ENCODE data around the gene BAIAP2L2.

Gene BAIAP2L2

DNA sequence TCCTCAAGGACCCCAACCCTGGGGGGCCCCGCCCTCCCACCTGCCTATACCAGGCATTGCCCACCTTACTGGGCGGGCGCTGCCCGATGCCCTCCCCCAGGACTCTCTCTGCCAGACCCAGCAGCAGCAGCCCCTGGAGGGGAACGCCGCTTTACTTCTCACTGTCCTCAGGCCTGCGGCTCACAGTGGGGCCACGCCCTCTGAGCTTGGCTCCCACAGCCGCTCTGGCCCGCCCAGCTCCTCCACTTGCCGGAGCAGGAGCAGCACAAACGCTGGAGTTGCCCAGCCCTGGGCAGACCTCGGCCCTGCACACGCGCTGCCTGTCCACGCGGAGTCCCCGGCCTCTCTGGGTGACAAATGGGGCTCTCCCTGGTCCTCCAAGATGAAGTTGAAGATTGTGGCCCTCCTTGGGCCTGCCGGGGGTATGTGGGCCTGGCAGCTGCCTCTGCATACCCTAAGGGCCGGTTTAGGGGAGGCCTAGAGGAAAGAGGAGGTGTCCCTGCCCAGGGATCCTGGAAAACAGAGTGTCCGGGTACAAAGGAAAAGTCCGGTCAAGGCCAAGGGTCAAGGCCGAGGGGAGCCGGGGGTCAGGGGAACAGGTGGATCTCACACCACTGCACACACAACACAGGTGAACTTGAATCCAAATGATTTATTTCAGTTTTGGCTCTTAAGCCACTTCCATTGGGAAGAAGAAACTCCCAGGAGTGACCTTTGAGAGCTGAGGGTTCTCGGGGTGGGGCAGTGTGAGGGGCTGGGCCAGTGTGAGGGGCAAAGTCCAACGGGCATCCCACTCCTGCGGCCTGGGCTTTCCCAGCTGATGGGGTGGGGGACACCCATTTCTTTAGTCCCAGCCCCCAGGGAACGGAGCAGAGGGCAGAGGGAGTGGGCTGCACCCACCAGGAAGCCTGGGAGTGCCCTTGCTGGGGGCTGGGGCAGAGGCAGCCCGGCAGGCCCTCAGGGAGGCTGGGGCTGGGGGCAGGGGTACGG lies 674 bp upstream of the BAIAP2L2 start:
- in situ Hi-C loops (cut with HindIII; ENCODE audit: low pct_ligation_motif_present, low pct_unique_long_range_greater_than_20kb, low sequenced_read_pairs), result no loop called here
- peak; percentile 81 for DNase-seq

DNA sequence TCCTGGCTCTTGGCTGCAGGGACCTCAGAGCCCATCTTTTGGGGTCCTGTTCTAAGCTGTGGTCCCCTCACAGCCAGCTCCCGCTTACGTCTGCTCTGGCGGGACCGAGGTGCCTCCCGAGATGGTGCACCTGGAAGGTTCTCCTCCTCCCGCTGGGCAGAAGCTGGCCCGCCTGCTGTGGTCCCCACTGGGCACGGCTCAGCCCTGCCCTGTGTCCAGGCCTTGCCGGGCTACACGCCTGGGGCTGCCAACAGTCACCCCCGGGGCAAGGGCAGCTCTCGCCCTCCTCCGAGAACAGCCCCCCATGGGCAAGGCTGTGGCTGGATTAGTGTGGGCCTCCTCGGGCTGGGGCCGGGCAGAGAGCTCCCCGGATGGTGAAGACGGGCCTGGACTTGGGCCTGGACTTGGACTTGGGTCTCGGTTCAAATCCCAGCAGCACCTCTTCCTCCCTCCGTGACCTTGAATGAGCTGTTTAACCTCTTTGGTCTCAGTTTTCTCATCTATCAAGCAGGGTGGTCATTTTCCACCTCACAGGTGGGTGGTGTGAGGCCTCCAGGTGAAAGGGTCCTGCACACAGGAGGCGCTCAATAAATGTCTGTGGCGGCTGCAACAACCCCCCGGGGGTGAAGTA lies 998 bp downstream of the BAIAP2L2 start:
- in situ Hi-C loops (cut with HindIII; ENCODE audit: low pct_ligation_motif_present, low pct_unique_long_range_greater_than_20kb, low sequenced_read_pairs), result no loop called here

DNA sequence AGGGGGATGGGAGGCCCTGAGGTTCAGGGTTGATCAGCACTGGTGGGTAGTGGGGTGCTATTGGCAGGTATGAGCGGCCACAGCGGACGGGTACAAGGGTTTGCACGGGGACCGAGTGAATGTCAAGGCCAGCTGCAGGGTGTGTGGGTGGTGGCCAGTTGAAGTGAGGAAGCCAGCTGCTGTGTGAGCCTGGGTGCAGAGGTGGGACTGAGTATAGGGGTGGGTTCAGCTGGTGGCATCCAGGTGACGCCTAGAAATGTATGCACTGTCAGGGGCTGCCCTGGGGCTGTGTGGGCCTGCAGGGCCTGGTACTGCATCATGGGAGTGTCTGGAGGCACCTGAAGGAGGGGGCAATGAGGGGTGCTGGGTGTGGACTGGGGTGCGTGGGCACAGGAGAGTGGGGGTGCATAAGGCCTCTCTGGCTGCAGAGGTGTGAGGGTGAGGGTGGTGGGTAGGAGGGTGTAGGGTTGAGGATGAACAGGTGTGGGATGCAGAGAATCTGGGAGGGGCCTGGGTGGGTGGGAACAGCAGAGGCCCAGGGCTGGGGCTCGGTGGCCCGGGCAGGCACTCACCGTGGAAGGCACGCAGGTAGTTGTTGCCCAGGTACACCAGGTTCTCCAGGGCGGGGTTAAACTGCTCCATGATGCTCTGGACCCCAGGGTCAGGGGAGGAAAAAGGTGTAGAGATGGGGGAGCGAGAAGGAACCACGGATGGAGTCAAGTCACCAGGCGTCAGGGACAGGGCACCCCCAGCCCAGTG lies 1.7 kb downstream of the BAIAP2L2 start:
- DNase-seq, result no peak
- in situ Hi-C loops (cut with HindIII; ENCODE audit: low pct_ligation_motif_present, low pct_unique_long_range_greater_than_20kb, low sequenced_read_pairs), result no loop called here

More for the DNA sequence above, 998 bp downstream of the BAIAP2L2 start:
- DNase-seq, result peak; percentile 9

DNA sequence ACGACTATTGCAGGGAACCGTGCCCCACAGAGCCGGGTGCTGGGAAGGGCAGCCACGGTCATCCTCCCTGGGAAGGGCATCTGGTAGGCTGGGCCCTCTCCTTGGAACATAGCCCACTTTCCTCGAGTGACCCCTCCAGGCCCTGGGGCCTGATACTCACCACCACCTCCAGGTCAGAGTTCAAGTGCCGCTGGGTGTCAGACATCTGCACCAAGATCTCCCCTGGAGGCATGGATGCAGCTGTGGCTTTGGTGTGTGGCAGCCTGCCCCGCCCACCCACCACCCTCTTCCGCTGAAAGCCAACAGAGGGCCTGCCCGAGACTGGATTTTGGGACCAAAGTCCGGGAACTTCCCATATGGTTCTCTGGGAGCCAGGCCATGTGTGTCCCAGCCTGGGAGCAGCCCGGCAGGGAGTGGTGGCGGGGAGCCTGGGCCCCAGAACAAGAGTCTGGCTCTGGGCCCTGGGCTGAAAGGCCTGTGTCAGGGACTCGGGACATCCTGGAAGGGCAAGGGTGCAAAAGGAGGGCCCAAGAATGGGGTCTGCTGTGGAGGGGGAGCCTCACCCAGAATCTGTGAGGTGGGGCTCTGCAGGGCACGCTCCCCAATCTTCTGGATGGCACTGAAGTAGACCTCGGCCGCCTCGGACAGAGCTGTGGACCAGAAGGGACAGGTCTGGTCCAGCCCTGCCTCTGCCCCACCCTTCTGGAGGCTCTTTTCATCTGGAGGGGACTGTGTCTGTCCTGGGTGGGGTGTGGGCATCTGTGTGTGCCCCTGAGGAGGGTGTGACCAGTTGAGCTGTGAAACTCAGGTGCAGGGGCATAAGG lies 2.6 kb downstream of the BAIAP2L2 start:
- DNase-seq, result no peak
- in situ Hi-C loops (cut with HindIII; ENCODE audit: low pct_ligation_motif_present, low pct_unique_long_range_greater_than_20kb, low sequenced_read_pairs), result no loop called here

DNA sequence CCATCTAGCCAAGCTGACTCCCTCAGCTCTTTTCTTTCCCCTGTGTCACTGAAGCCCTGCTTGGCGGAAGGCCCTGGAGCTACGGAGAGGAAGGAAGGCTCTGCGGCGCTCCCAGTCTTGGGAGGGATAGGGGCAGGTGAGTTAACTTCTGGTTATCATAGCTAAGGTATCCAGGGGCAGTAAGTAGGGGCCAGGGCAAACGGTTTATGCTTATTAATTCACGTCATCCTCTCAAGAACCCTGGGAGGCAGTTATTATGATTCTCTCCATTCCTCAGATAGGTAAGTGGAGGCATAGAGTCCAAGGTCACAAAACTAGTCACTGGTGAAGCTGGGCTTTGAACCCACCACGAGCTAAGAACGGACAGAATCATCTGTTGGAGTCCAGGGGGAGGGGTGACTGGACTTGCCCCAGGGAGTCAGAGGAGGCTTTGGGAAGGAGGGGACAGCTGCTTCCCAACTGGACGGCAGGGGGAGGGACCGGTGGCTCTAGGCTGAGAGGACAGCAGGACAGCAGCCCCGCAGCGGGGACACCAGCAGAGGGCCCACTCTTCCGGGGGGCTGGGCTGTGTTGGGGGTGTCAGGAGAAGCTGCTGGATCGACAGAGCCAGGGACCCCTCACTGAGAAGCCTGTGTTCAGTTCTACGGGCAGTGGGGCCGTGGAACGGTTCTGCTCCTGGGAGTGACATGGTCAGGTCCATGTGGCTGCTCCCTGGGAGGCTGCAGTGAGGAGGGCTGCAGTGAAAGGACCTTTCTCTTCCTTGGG lies 3.5 kb downstream of the BAIAP2L2 start:
- in situ Hi-C loops (cut with HindIII; ENCODE audit: low pct_ligation_motif_present, low pct_unique_long_range_greater_than_20kb, low sequenced_read_pairs), result no loop called here
- DNase-seq, result no peak

DNA sequence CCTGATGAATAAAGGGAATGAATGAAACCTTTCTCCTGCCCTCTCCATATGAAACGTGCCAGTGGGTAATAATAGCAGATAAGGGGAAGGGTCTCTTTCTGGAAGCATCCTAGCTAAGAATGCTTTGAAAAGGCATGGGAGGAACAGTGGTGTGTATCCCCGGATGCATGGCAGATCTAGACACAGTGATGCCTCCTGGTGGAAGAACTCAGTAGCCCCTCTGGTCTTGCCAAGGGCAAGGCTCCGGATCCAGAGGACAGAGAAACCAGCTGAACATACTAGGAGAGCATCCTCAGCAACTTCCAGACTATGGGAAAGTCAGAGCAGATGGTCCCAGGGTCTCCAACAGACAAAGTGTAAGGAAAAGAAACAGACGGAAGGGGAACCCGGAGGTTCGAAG lies 6.4 kb downstream of the BAIAP2L2 start:
- in situ Hi-C loops (cut with HindIII; ENCODE audit: low pct_ligation_motif_present, low pct_unique_long_range_greater_than_20kb, low sequenced_read_pairs), result no loop called here
- peak; percentile 24 for DNase-seq

DNA sequence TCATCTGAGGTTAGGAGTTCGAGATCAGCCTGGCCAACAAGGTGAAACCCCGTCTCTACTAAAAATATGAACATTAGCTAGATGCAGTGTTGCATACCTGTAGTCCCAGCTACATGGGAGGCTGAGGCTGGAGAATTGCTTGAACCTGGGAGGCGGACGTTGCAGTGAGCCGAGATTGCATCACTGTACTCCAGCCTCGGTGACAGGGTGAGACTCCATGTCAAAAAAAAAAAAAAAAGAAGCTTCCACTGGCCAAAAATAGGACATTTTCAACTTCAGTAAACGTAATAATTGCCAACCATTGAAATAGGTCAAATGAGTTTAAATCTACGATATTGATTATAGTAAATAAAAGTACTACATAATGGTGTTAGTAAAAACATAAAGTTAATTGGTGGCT lies 6.8 kb downstream of the BAIAP2L2 start:
- no peak for DNase-seq
- in situ Hi-C loops (cut with HindIII; ENCODE audit: low pct_ligation_motif_present, low pct_unique_long_range_greater_than_20kb, low sequenced_read_pairs), result no loop called here

DNA sequence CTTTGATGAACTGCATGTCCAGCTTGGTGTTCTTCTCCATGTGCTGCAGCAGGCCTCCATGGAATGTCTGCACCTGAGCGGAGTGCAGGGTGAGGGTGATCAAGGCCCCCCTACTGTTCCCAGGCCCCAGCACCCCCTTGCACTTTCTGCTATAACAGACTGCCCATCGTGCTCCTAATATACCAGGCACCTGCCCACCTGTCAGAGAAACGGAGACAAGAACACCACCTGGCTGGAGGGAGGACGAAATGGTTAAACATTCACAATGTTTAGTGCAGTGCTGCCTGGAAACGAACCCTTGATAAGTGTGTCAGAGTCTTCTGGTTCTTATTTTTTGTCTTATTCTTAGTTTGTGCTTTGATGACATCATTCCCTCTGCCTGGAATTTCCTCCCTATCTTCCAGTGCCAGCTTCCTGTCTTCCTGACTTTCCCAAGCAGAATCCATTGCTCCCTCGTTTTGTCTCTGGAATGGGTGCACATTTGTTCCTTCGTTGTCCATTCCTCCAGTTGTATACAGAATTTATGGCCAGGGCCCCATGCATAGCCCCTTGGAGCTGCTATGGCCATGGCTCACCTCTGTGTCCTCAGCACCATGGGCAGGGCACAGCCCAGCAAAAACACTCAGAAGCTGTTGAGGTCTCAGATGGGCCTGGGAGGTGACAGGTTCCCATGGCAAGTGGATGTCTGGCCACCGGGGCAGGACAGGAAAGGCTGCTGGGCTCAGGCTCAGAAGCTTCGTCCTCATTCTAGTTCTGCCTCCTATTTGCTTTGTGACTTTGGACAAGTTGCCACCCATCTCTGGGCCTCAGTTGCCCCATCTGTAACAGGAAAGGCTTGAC lies 11.9 kb downstream of the BAIAP2L2 start:
- in situ Hi-C loops (cut with HindIII; ENCODE audit: low pct_ligation_motif_present, low pct_unique_long_range_greater_than_20kb, low sequenced_read_pairs), result no loop called here
- no peak for DNase-seq

DNA sequence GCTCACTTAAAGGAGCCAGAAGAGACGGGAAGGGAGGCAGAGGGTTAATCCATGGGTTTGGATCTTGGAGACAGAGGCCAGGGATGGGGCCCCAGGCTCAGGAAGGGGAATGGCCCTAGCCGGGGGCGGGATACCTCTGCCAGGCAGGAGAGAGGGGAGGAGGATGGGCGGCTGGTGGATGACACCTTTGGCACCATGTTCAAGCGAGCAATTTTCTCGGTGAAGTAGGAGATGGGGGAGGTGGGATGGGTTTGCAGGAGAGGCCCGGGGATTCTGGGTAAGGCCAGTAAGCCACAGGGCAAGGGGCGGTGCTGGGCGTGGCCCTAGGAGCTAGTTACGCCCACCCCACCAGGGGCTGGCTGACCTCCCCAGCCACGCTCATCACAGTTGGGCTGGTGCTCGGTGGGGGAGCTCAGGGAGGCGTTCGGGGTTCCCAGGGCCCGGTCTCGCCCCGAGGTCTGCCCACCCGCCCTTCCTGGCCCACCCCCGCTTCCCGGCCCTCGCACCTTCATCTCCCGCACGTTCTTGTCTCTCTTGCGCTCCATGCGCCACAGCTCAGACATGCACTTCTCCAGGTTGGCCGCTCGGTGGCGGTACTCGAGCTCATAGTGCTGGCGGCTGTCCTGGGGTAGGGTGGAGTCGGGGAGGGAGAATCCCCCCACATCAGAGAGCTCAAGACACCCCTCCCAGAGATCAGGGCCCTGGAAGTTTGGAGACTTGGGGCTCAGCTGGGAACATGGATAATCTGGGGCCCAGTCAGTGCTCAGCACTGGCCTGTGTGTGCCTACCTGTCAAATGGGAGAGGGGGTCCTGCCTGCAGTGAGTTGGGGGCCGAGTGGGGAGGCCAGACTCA lies 12.7 kb downstream of the BAIAP2L2 start:
- DNase-seq, result no peak
- in situ Hi-C loops (cut with HindIII; ENCODE audit: low pct_ligation_motif_present, low pct_unique_long_range_greater_than_20kb, low sequenced_read_pairs), result no loop called here

DNA sequence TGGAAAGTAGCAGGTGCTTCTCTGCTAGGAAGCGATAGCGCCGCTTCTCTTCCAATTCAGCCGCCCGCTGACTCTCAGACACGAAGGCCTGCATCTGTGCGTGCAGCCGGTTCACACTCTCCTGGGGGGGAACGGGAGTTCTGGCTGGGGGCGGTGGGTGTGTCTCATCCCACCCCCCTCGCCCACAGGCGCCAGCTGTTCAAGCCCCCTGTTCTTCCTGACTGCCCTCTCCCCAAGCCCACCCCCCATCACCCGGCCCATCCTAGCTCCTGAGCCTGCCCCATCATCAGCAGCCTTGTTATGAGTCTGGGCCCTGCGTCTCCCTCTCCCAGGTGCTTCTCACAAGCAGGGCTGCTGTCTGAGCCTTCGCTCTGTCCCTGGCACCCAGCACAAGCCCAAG lies 13.4 kb downstream of the BAIAP2L2 start:
- in situ Hi-C loops (cut with HindIII; ENCODE audit: low pct_ligation_motif_present, low pct_unique_long_range_greater_than_20kb, low sequenced_read_pairs), result no loop called here
- DNase-seq, result no peak

DNA sequence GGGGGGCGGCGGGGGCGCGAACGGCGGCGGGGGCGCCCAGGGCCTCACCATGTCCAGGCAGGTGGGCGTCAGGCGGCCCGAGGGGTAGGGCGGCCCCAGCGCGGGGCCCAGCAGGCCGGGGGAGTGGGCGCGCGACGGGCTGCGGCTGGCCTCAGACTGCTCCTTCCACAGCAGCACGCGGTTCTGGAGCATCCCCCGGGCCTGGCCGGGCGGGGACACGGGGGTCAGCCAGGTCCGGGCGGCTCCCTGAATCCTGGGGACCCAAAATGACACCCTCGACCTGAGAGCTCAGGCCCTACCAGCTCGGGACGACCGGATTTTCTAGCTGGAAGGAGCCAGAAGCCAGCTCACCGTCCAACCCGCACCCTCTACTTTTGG lies 21.0 kb downstream of the BAIAP2L2 start:
- no peak for DNase-seq
- in situ Hi-C loops (cut with HindIII; ENCODE audit: low pct_ligation_motif_present, low pct_unique_long_range_greater_than_20kb, low sequenced_read_pairs), result no loop called here

DNA sequence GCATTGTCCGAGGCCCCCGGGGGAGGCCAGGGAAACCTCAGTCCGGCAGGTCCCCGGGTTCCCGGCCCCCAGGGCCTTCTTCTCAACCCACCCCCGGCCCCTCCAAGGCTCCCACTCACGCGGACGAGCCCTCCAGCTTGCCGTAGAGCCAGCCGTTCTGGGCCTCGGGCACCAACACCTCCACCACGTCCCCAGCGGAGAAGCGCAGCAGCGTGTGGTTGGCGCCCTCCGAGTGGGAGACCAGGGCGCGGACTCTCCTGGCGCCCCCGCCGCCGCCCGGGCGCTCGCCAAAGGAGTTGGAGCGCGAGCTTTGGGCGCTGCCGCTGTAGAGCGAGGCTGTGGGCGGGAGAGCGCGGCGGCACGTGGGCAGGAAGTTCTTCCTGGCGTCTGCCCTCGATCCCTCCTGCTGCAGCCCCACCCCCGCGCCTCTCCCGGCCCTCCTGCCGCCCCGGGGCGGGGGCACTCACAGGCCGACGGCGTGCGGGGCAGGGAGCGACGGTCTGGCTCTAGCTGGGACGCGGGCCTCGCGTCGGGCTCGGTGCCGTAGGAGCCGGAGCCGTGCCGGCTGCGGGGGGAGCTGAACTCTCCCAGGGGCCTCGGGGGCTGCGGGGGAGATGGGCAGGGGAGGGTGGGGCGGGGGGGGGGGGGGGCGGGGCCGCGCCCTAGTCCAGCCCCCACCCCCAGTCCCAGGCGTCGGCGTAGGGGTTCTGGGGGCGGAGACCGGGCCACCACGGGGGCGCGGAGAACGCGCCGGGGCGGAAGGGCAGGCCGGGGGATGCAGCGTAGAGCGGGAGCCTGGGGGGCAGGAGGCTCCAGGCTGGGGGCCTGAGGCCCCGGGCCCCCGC lies 21.6 kb downstream of the BAIAP2L2 start:
- no peak for DNase-seq
- in situ Hi-C loops (cut with HindIII; ENCODE audit: low pct_ligation_motif_present, low pct_unique_long_range_greater_than_20kb, low sequenced_read_pairs), result no loop called here

DNA sequence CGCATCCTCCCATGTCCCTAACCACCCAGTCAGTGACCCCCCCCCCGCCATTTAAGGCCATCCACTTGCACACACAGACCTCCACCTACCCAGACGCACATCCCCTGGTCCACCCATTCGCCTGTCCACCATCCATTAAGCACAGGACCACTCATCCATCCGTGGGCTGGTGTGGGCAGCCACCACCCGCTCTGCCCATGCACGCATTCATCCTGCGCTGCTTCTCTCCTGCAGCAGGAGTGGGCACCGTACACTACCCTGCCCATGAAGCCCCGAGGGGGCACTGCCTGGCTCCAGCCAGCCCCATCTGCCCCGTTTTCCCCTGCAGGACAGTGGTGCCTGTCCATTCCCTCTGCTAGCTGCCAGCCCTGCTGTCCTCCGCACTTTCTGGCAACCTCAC lies 22.6 kb downstream of the BAIAP2L2 start:
- in situ Hi-C loops (cut with HindIII; ENCODE audit: low pct_ligation_motif_present, low pct_unique_long_range_greater_than_20kb, low sequenced_read_pairs), result no loop called here
- DNase-seq, result no peak

DNA sequence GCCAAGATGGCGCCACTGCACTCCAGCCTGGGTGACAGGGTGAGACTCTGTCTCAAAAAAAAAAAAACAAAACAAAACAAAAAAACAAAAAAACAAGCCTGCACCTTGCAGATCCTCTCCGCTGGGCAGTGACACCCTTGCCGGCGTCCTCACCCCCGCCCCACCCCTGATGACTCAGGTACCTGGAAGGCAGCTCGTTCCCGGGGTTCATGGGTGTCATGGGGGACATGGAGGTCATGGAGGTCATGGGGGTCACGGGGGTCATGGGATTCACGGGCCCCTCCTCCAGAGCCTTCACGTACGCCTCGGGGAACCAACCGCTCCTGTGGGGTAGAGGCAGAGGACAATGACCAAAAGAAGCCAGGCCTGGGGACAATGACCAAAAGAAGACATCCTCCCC lies 23.5 kb downstream of the BAIAP2L2 start:
- DNase-seq, result no peak
- in situ Hi-C loops (cut with HindIII; ENCODE audit: low pct_ligation_motif_present, low pct_unique_long_range_greater_than_20kb, low sequenced_read_pairs), result no loop called here

Data from ACHN (cell line).